ENCODE data around the gene SNRNP48.

GRCh38 chr6:7640016-7640415, 50.0 kb downstream of the SNRNP48 start:
- no peak for TF ChIP-seq CTCF (IDR thresholded peaks at IDR 0.05 in 4 of 5, conservative IDR thresholded peaks at IDR 0.05 in 1 of 5)
- no peak for TF ChIP-seq POLR2A (IDR thresholded peaks at IDR 0.05)

Measured in gastrocnemius medialis (tissue), 4 donors.